Keratinocyte (primary cell): ENCODE data around the gene UGT2B7.

Source experiments
- CTCF ChIP-seq, 3 experiments: IDR thresholded peaks in 1 of 3; conservative IDR thresholded peaks in 1 of 3; optimal IDR thresholded peaks in 1 of 3; 2 replicates in 2 of 3; 3 replicates in 1 of 3; pipeline versions ENCODE3 to v1.5.1; 2011; ENCODE audit warnings: low read length in 3 of 3, mild to moderate bottlenecking in 3 of 3, moderate library complexity in 2 of 3, control low read depth in 1 of 3, inconsistent platforms in 1 of 3; ENCODE audit not compliant: insufficient read depth in 2 of 3; ENCODE audit errors: extremely low read depth in 1 of 3
- EZH2 ChIP-seq: IDR thresholded peaks from one replicate; pipeline ENCODE4 v1.6.1; 2012; ENCODE audit warnings: inconsistent platforms, mild to moderate bottlenecking, low read length, moderate library complexity

GRCh38 chr4:69124941-69125340 is 28.7 kb downstream of the UGT2B7 start:
- TF ChIP-seq CTCF (optimal IDR thresholded peaks at IDR 0.05 in 1 of 3, IDR thresholded peaks at IDR 0.05 in 1 of 3, conservative IDR thresholded peaks at IDR 0.05 in 1 of 3; ENCODE audit: extremely low read depth in 1 of 3, insufficient read depth in 2 of 3, low read length in 3 of 3): no peak
- no peak for TF ChIP-seq EZH2
